MM.1S (cell line): ENCODE data around the gene LLPH.

Source experiments
- CTCF ChIP-seq: fragments of 300-600 bp; sonication (generic); IDR thresholded peaks from 2 replicates; pipeline ENCODE4 v1.5.1; 2016; ENCODE audit warnings: antibody characterized with exemption, low read length, mixed read lengths
- EZH2 ChIP-seq: fragments of 300-600 bp; sonication (generic); optimal IDR thresholded peaks from 2 replicates; pipeline ENCODE3; 2017; ENCODE audit warnings: low read depth, mild to moderate bottlenecking, antibody characterized with exemption, low read length, mixed read lengths

- no peak for TF ChIP-seq CTCF
- TF ChIP-seq EZH2, result no peak
Observed at GRCh38 chr12:66119229-66119869, 11.2 kb downstream of the LLPH start.
